GM12865 (cell line): Measurements from ENCODE around the gene SYNGR4.
"Not testable (repeated sequence)": the region's sequence is repeated elsewhere in the genome, so short reads cannot be mapped to it uniquely, and the experiment has no call there.

Experiments used
- DNase-seq: peaks from one replicate; pipeline ENCODE4 v3.0.0; 2010; ENCODE audit warnings: low read depth
- H3K4me3 ChIP-seq: 2 replicates; pipeline ENCODE4 v1.5.1; 2011; ENCODE audit warnings: mild to moderate bottlenecking, low read depth, low read length, control low read depth
- CTCF ChIP-seq: IDR thresholded peaks from 2 replicates; pipeline ENCODE4 v1.5.1; 2011; ENCODE audit warnings: low read length, control low read depth, low read depth, inconsistent platforms; ENCODE audit not compliant: insufficient read depth; ENCODE audit errors: missing control alignments

Gene SYNGR4

GRCh38 chr19:48363810-48364597 is at the start of gene SYNGR4, which contains the start of gene TMEM143:
SYNGR4 (plus strand) TSS chr19:48364367; CDS start chr19:48365843, 1,476 bp downstream.
TMEM143 (minus strand) TSS chr19:48363940; CDS start chr19:48363920, 20 bp downstream.
- peak within 1 kb of the TSS; percentile 87 for H3K4me3 ChIP-seq
- DNase-seq: peak; percentile 100
- no peak for TF ChIP-seq CTCF

- peak; percentile 53 for DNase-seq
- TF ChIP-seq CTCF: no peak
Observed at GRCh38 chr19:48315712-48316111, 48.5 kb upstream of the SYNGR4 start.

GRCh38 chr19:48317708-48317960 is 46.5 kb upstream of the SYNGR4 start:
- DNase-seq, H3K4me3 ChIP-seq: not testable (repeated sequence)

More at GRCh38 chr19:48315712-48316111, 48.5 kb upstream of the SYNGR4 start:
- H3K4me3 ChIP-seq: no peak overlapping the region

- TF ChIP-seq CTCF: no peak
- no peak for DNase-seq
- H3K4me3 ChIP-seq: no peak overlapping the region
Observed at GRCh38 chr19:48318286-48318987, 45.7 kb upstream of the SYNGR4 start.

- H3K4me3 ChIP-seq: no peak overlapping the region
- TF ChIP-seq CTCF: peak; percentile 87
- peak; percentile 76 for DNase-seq
Observed at GRCh38 chr19:48319647-48320541, 44.3 kb upstream of the SYNGR4 start.

- no peak for TF ChIP-seq CTCF
- H3K4me3 ChIP-seq: peak overlapping the region; percentile 70
- peak; percentile 98 for DNase-seq
Observed at GRCh38 chr19:48321372-48321621, 42.9 kb upstream of the SYNGR4 start.
